Bronchial epithelial cell (primary cell): ENCODE data around the gene NANOG. TPM values are rescaled to one million over a fixed set of nuclear protein-coding genes. Genes with fewer than 3 reads are reported as not detected.
"Not testable (repeated sequence)": the region's sequence is repeated elsewhere in the genome, so short reads cannot be mapped to it uniquely, and the experiment has no call there.

Source experiments
- DNase-seq: peaks from one replicate; pipeline ENCODE4 v3.0.0-alpha.2; 2010; ENCODE audit warnings: low read depth
- FAIRE-seq: peaks from 2 replicates; lab custom pipeline; 2011; peaks lifted over from hg19 to GRCh38; lab: Jason Lieb, UNC
- H3K27me3 ChIP-seq: 2 replicates; pipeline ENCODE4 v1.5.1; 2011; ENCODE audit warnings: low read length; ENCODE audit not compliant: control insufficient read depth, insufficient read depth
- H3K36me3 ChIP-seq: 2 replicates; pipeline ENCODE4 v1.5.1; 2011; ENCODE audit warnings: low read length; ENCODE audit not compliant: control insufficient read depth, insufficient read depth
- H3K4me3 ChIP-seq: 2 replicates; pipeline ENCODE4 v1.5.1; 2011; ENCODE audit warnings: mild to moderate bottlenecking, low read depth, low read length, control low read depth
- CTCF ChIP-seq: IDR thresholded peaks from 2 replicates; pipeline ENCODE4 v1.5.1; 2011; ENCODE audit warnings: mild to moderate bottlenecking, moderate library complexity, low read length, control low read depth, inconsistent platforms; ENCODE audit not compliant: insufficient read depth, severe bottlenecking
- total RNA-seq: library from RNA; depleted of rRNA; stranded (reverse); fragments of >200 nt; gene quantifications from 2 replicates; pipeline ENCODE4 v1.2.1, GENCODE V29; 2014

The NANOG gene
- total RNA-seq, 1 donor from 2014 or later: not detected

GRCh38 chr12:7784701-7785100 lies 4.5 kb upstream of the NANOG start:
- Histone ChIP-seq H3K27me3 (no peaks in the 10 kb centered on the region), H3K36me3 (no peaks in the 10 kb centered on the region), H3K4me3 (no peak overlapping the region)
- DNase-seq: no peak
- FAIRE-seq: no peak
- no peak for TF ChIP-seq CTCF

- TF ChIP-seq CTCF: no peak
- no peaks in the 10 kb centered on the region for H3K27me3 ChIP-seq
- no peak overlapping the region for H3K4me3 ChIP-seq
- H3K36me3 ChIP-seq: no peaks in the 10 kb centered on the region
- DNase-seq (no peak), FAIRE-seq (no peak)
Measured at GRCh38 chr12:7787574-7788293, 1.5 kb upstream of the NANOG start.

GRCh38 chr12:7788294-7788660 lies 925 bp upstream of the NANOG start:
- no peaks in the 10 kb centered on the region for H3K36me3 ChIP-seq
- DNase-seq: no peak
- no peaks in the 10 kb centered on the region for H3K27me3 ChIP-seq
- no peak overlapping the region for H3K4me3 ChIP-seq
- TF ChIP-seq CTCF: no peak
- FAIRE-seq: no peak

- DNase-seq (no peak), FAIRE-seq (no peak)
- Histone ChIP-seq H3K36me3 (no peaks in the 10 kb centered on the region), H3K4me3 (no peak overlapping the region), H3K27me3 (no peaks in the 10 kb centered on the region)
- TF ChIP-seq CTCF: no peak
Measured at GRCh38 chr12:7793211-7793610, 4.0 kb downstream of the NANOG start.

- not testable (repeated sequence) for DNase-seq, H3K4me3 ChIP-seq, FAIRE-seq, H3K27me3 ChIP-seq, H3K36me3 ChIP-seq
Measured at GRCh38 chr12:7797269-7797668, 8.1 kb downstream of the NANOG start.

GRCh38 chr12:7797698-7798398 lies 8.6 kb downstream of the NANOG start:
- FAIRE-seq (no peak), DNase-seq (peak; percentile 15)
- TF ChIP-seq CTCF: no peak
- no peaks in the 10 kb centered on the region for H3K36me3 ChIP-seq
- no peak overlapping the region for H3K4me3 ChIP-seq
- no peaks in the 10 kb centered on the region for H3K27me3 ChIP-seq

GRCh38 chr12:7798750-7799308 lies 9.6 kb downstream of the NANOG start:
- not testable (repeated sequence) for H3K4me3 ChIP-seq, H3K36me3 ChIP-seq, DNase-seq, FAIRE-seq, H3K27me3 ChIP-seq
